PC-9 (cell line): ENCODE data around the gene TNFAIP6. TPM values are rescaled to one million over a fixed set of nuclear protein-coding genes. Genes with fewer than 3 reads are reported as not detected.
"Not testable (repeated sequence)": the region's sequence is repeated elsewhere in the genome, so short reads cannot be mapped to it uniquely, and the experiment has no call there.

Source experiments
- BruUV-seq: library from RNA; stranded (reverse); fragments of 400-500 nt; replicated peaks from 2 replicates; lab custom pipeline; 2021; lab: Mats Ljungman, UMichigan
- CTCF ChIA-PET: fragments of 300-600 bp; sonication (Branson Sonifier 250); formaldehyde crosslinking; loops from one replicate; lab custom pipeline; 2022; ENCODE audit warnings: antibody characterized with exemption; lab: Charles Lee
- POLR2A ChIA-PET: fragments of 300-600 bp; sonication (Branson Sonifier 250); formaldehyde crosslinking; loops from one replicate; lab custom pipeline; 2022; ENCODE audit warnings: antibody characterized with exemption; ENCODE audit not compliant: unreplicated experiment; lab: Charles Lee
- DNase-seq, 2 experiments: peaks; one replicate each; pipeline versions ENCODE4 v3.0.0 to v3.0.0-alpha.2; 2015 to 2022; ENCODE audit warnings: mixed read lengths in 1 of 2
- H2AFZ ChIP-seq: fragments of 200-600 bp; sonication (generic); 2 replicates; pipeline ENCODE4 v1.8.1; 2017; ENCODE audit warnings: antibody characterized with exemption
- H3F3A ChIP-seq: fragments of 200-600 bp; sonication (generic); 2 replicates; pipeline ENCODE4 v1.8.1; 2017; ENCODE audit warnings: antibody characterized with exemption, mild to moderate bottlenecking, low read depth; ENCODE audit not compliant: insufficient read depth
- H3K27ac ChIP-seq: fragments of 200-600 bp; sonication (generic); 2 replicates; pipeline ENCODE4 v1.6.1; 2016; ENCODE audit warnings: mixed run types
- H3K27me3 ChIP-seq: fragments of 200-600 bp; sonication (generic); 2 replicates; pipeline ENCODE4 v1.6.1; 2016; ENCODE audit warnings: low read depth, mixed run types; ENCODE audit not compliant: insufficient read depth
- H3K36me3 ChIP-seq: fragments of 200-600 bp; sonication (generic); 2 replicates; pipeline ENCODE4 v1.6.1; 2016; ENCODE audit warnings: low read depth, mixed run types
- H3K4me1 ChIP-seq: fragments of 200-600 bp; sonication (generic); replicated peaks from 2 replicates; pipeline ENCODE4 v1.6.1; 2016; ENCODE audit warnings: mixed run types; ENCODE audit not compliant: insufficient read depth
- H3K4me2 ChIP-seq: fragments of 200-600 bp; sonication (generic); 2 replicates; pipeline ENCODE4 v1.6.1; 2017; ENCODE audit warnings: mixed run types
- H3K4me3 ChIP-seq: fragments of 200-600 bp; sonication (generic); 2 replicates; pipeline ENCODE4 v1.6.1; 2016; ENCODE audit warnings: mixed run types
- H3K79me2 ChIP-seq: fragments of 200-600 bp; sonication (generic); 2 replicates; pipeline ENCODE4 v1.6.1; 2017; ENCODE audit warnings: low read depth, mixed run types
- H3K9me2 ChIP-seq: fragments of 200-600 bp; sonication (generic); 2 replicates; pipeline ENCODE4 v1.8.1; 2017; ENCODE audit warnings: mild to moderate bottlenecking; ENCODE audit not compliant: insufficient read depth
- H3K9me3 ChIP-seq: fragments of 200-600 bp; sonication (generic); 2 replicates; pipeline ENCODE4 v1.8.1; 2016; ENCODE audit warnings: low read depth; ENCODE audit not compliant: insufficient read depth
- H4K20me1 ChIP-seq: fragments of 200-600 bp; sonication (generic); 2 replicates; pipeline ENCODE4 v1.8.1; 2017; ENCODE audit not compliant: insufficient read depth
- EZH2 ChIP-seq: fragments of 200-600 bp; sonication (generic); IDR thresholded peaks from 2 replicates; pipeline ENCODE4 v1.8.0; 2017; ENCODE audit warnings: antibody characterized with exemption, low read depth
- intact Hi-C: fragments of 100-400 bp; cut with micrococcal nuclease; formaldehyde crosslinking; loops from one replicate; pipeline ENCODE4 v1.10.0; 2022; ENCODE audit not compliant: unreplicated experiment
- total RNA-seq: library from RNA; stranded (reverse); gene quantifications from 2 replicates; pipeline ENCODE4 v1.2.3, GENCODE V29; 2021
- TF ChIP-seq, protein P1 (sequence below): fragments of 200-600 bp; sonication (generic); conservative IDR thresholded peaks from 2 replicates; pipeline ENCODE4 v1.6.1; 2017; ENCODE audit warnings: mixed run types, antibody characterized with exemption, mild to moderate bottlenecking, moderate library complexity

Gene TNFAIP6
- total RNA-seq, 1 experiment from 2014 or later: not detected

DNA sequence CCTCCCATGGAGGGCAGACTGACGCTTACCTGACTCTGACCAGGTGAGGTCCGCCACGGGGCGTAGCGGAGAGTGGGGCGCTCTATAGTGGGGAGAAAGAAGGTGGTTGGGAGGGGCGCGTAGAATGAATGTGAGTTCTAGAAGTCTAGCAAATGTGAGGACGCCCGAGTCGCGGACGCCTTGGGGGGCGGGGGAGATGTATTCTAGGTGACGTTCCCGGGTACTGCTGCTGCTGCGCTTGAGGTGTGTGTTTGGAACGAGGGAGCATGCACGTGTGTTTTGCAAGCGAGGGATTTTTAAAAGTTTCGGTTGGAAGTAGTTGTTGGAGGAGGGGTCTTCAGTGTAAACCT is 53.1 kb downstream of the TNFAIP6 start:
- POLR2A ChIA-PET: no interaction called here
- peaks cover 9% of the 10 kb centered on the region; the same call in 1 of the 2 replicates for H3K4me1 ChIP-seq
- H3K27me3 ChIP-seq: no peaks in the 10 kb centered on the region
- H3K9me2 ChIP-seq: no peaks in the 10 kb centered on the region
- CTCF ChIA-PET: interaction anchor here (0.6 to 0.7 kb wide), 4 partner anchors 27 to 1471 kb away, joined by 3 to 24 read pairs (median 16); no protein-coding TSS in a partner anchor
- peak overlapping the region; percentile 94 for H3K4me2 ChIP-seq
- peaks cover 6% of the 10 kb centered on the region for H4K20me1 ChIP-seq
- no peaks in the 10 kb centered on the region for H3F3A ChIP-seq
- no peaks in the 10 kb centered on the region for H3K9me3 ChIP-seq
- peak overlapping the region; percentile 81 for H3K4me3 ChIP-seq
- no TSS peak for BruUV-seq
- intact Hi-C loops: no loop called here
- no peak for TF ChIP-seq EZH2
- TF ChIP-seq, protein P1, sequence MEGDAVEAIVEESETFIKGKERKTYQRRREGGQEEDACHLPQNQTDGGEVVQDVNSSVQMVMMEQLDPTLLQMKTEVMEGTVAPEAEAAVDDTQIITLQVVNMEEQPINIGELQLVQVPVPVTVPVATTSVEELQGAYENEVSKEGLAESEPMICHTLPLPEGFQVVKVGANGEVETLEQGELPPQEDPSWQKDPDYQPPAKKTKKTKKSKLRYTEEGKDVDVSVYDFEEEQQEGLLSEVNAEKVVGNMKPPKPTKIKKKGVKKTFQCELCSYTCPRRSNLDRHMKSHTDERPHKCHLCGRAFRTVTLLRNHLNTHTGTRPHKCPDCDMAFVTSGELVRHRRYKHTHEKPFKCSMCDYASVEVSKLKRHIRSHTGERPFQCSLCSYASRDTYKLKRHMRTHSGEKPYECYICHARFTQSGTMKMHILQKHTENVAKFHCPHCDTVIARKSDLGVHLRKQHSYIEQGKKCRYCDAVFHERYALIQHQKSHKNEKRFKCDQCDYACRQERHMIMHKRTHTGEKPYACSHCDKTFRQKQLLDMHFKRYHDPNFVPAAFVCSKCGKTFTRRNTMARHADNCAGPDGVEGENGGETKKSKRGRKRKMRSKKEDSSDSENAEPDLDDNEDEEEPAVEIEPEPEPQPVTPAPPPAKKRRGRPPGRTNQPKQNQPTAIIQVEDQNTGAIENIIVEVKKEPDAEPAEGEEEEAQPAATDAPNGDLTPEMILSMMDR: no peak
- H3K27ac ChIP-seq: peak overlapping the region; percentile 80
- peaks cover 12% of the 10 kb centered on the region; the same call in 1 of the 2 replicates for H3K36me3 ChIP-seq
- H2AFZ ChIP-seq: peak overlapping the region; percentile 76
- peak in 1 of 2 experiments; percentile 34 for DNase-seq
- H3K79me2 ChIP-seq: peaks cover 41% of the 10 kb centered on the region

DNA sequence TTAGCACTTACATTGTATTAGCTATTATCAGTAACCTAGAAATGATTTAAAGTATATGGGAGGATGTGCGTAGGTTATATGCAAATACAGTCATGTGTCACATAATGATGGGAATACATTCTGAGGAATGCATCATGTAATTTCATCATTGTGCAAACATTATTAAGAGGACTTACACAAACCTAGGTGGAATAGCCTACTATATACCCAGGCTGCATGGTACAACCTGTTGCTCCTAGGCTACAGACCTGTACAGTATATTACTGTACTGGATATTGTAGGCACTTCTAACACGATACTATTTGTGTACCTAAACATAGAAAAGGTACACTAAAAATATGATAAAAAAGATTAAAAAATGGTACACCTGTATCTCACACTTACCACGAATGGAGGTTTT is 60.3 kb downstream of the TNFAIP6 start:
- ChIA-PET CTCF (no interaction called here), POLR2A (no interaction called here)
- Histone ChIP-seq H3K27ac (no peak overlapping the region), H3K4me3 (no peak overlapping the region), H3K9me3 (no peaks in the 10 kb centered on the region), H3K79me2 (peaks cover 13% of the 10 kb centered on the region), H3K9me2 (no peaks in the 10 kb centered on the region), H3K4me1 (no peaks in the 10 kb centered on the region), H2AFZ (no peak overlapping the region), H3K27me3 (no peaks in the 10 kb centered on the region), H3K36me3 (peaks cover 7% of the 10 kb centered on the region; the same call in 1 of the 2 replicates), H3K4me2 (no peak overlapping the region), H3F3A (peaks cover 3% of the 10 kb centered on the region; the same call in 1 of the 2 replicates), H4K20me1 (0 out of 2 replicates have a peak, but pooled peaks cover 3% of the 10 kb centered on the region)
- BruUV-seq: no TSS peak
- DNase-seq: no peak
- intact Hi-C loops: no loop called here
- TF ChIP-seq EZH2: no peak
- TF ChIP-seq, protein P1: no peak

DNA sequence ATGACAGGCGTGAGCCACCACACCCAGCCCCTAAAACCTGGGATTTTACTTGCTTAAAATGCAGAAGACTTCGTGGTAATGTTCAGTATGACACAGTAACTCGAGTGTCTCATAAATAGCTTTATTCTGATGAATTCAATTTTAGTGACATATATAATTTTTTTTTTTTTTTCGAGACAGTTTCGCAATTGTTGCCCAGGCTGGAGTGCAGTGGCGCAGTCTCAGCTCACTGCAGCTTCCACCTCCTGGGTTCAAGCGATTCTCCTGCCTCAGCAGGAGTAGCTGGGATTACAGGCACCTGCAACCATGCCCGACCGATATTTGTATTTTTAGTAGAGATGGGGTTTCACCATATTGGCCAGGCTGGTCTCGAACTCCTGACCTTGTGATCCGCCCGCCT is 64.3 kb downstream of the TNFAIP6 start:
- POLR2A ChIA-PET, H3K4me1 ChIP-seq, H3K4me3 ChIP-seq, H3K36me3 ChIP-seq, H4K20me1 ChIP-seq, H3K27me3 ChIP-seq, intact Hi-C loops, DNase-seq, CTCF ChIA-PET, H3K9me2 ChIP-seq, H3K79me2 ChIP-seq, H3F3A ChIP-seq, H3K27ac ChIP-seq, BruUV-seq, H2AFZ ChIP-seq, H3K4me2 ChIP-seq, H3K9me3 ChIP-seq: not testable (repeated sequence)

DNA sequence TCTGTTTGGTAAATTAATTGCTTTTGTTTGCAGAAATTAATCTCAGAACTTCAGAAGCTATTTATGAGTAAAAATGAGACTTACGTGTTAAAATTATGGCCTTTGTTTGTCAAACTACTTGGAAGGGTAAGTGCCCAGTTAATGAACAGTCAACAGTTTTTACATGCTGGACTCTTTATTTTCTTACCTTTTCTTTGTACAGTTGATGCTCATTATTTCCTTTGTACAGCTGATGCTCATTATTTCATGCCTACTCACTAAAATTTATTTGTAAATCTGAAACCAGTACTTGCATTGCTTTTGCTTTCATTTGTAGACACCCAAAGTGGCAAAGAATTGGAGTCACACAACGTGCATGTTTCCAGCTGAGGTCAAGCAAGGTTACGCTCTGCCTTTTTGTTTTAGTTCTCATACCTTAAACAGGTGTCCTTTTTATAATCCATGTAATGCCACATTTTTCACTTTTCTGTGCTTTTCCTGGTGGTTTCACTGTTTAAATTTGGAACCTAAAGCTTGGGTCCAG is 65.6 kb downstream of the TNFAIP6 start:
- Histone ChIP-seq H3F3A (no peaks in the 10 kb centered on the region), H3K4me3 (no peak overlapping the region), H3K4me1 (no peaks in the 10 kb centered on the region), H3K27ac (no peak overlapping the region), H2AFZ (no peak overlapping the region), H3K9me3 (no peaks in the 10 kb centered on the region), H4K20me1 (no peaks in the 10 kb centered on the region), H3K79me2 (no peaks in the 10 kb centered on the region), H3K27me3 (no peaks in the 10 kb centered on the region), H3K36me3 (peaks cover 4% of the 10 kb centered on the region; the same call in 1 of the 2 replicates), H3K4me2 (no peak overlapping the region), H3K9me2 (no peaks in the 10 kb centered on the region)
- no peak for TF ChIP-seq EZH2
- TF ChIP-seq, protein P1: no peak
- BruUV-seq: no TSS peak
- intact Hi-C loops: no loop called here
- ChIA-PET CTCF (no interaction called here), POLR2A (no interaction called here)
- no peak for DNase-seq
